CD14-positive monocyte (primary cell): Measurements from ENCODE around the gene CREB5. TPM values are rescaled to one million over a fixed set of nuclear protein-coding genes. Genes with fewer than 3 reads are reported as not detected.

Source experiments
- DNase-seq, 3 donors: peaks; one replicate each; pipeline ENCODE4 v3.0.0-alpha.2; 2011 to 2022
- H2AFZ ChIP-seq: 2 replicates; pipeline ENCODE4 v1.6.0; 2012; ENCODE audit warnings: mild to moderate bottlenecking, low read depth, low read length, inconsistent platforms; ENCODE audit not compliant: insufficient read depth, poor library complexity, severe bottlenecking
- H3K27ac ChIP-seq, 2 donors: 1 replicate in 1 of 2; 2 replicates in 1 of 2; pipeline ENCODE4 v1.5.1; 2012 to 2013; ENCODE audit warnings: low read length in 2 of 2, control low read depth in 1 of 2, inconsistent platforms in 1 of 2, low read depth in 1 of 2, mild to moderate bottlenecking in 1 of 2
- H3K27me3 ChIP-seq, 2 donors: one replicate each; pipeline versions ENCODE4 v1.6.0 to v1.6.1; 2011 to 2013; ENCODE audit warnings: low read length in 2 of 2; ENCODE audit not compliant: control insufficient read depth in 2 of 2, insufficient read depth in 2 of 2
- H3K36me3 ChIP-seq, 2 donors: replicated peaks in 1 of 2; 1 replicate in 1 of 2; 2 replicates in 1 of 2; pipeline versions ENCODE4 v1.5.1 to v1.6.1; 2012 to 2013; ENCODE audit warnings: low read length in 2 of 2, control low read depth in 1 of 2, inconsistent platforms in 1 of 2, mild to moderate bottlenecking in 1 of 2; ENCODE audit not compliant: insufficient read depth in 2 of 2, control insufficient read depth in 1 of 2
- H3K4me1 ChIP-seq, 2 donors: 1 replicate in 1 of 2; 2 replicates in 1 of 2; pipeline versions ENCODE4 v1.5.1 to v1.6.1; 2012 to 2013; ENCODE audit warnings: low read length in 2 of 2, control low read depth in 1 of 2, inconsistent platforms in 1 of 2, mild to moderate bottlenecking in 1 of 2, moderate library complexity in 1 of 2; ENCODE audit not compliant: insufficient read depth in 2 of 2, control insufficient read depth in 1 of 2
- H3K4me2 ChIP-seq: replicated peaks from 2 replicates; pipeline ENCODE3; 2012; ENCODE audit warnings: low read length, moderate library complexity, mild to moderate bottlenecking; ENCODE audit not compliant: poor library complexity, severe bottlenecking; ENCODE audit errors: extremely low read depth
- H3K4me3 ChIP-seq, 3 experiments: fragments of 200-600 bp in 1 of 3; sonication (generic) in 1 of 3; replicated peaks in 1 of 3; 1 replicate in 2 of 3; 2 replicates in 1 of 3; pipeline ENCODE4 v1.5.1; 2011 to 2013; ENCODE audit warnings: low read length in 3 of 3, mild to moderate bottlenecking in 3 of 3, control low read depth in 2 of 3, low read depth in 2 of 3, inconsistent platforms in 1 of 3, moderate library complexity in 1 of 3
- H3K79me2 ChIP-seq: 2 replicates; pipeline ENCODE4 v1.6.0; 2012; ENCODE audit warnings: mild to moderate bottlenecking, control low read depth, inconsistent platforms, low read length, moderate library complexity; ENCODE audit not compliant: insufficient read depth
- H3K9ac ChIP-seq: 2 replicates; pipeline ENCODE4 v1.6.0; 2017; ENCODE audit warnings: low read length, mild to moderate bottlenecking; ENCODE audit not compliant: insufficient read depth, poor library complexity, severe bottlenecking
- H3K9me3 ChIP-seq, 2 donors: replicated peaks in 1 of 2; 1 replicate in 1 of 2; 2 replicates in 1 of 2; pipeline versions ENCODE4 v1.5.1 to v1.6.1; 2012 to 2013; ENCODE audit warnings: low read length in 2 of 2, control low read depth in 1 of 2; ENCODE audit not compliant: control insufficient read depth in 1 of 2, insufficient read depth in 1 of 2
- H4K20me1 ChIP-seq: 2 replicates; pipeline ENCODE4 v1.6.0; 2012; ENCODE audit warnings: mild to moderate bottlenecking, low read length, control low read depth, moderate library complexity; ENCODE audit not compliant: insufficient read depth
- H3K27ac Mint-ChIP-seq, 7 donors: one replicate each; pipeline ENCODE4 v1.8.0; 2020; ENCODE audit warnings: mild to moderate bottlenecking in 7 of 7, mixed read lengths in 7 of 7, moderate library complexity in 6 of 7, inconsistent platforms in 2 of 7
- H3K27me3 Mint-ChIP-seq, 3 donors: one replicate each; pipeline ENCODE4 v1.8.0; 2021 to 2022; ENCODE audit warnings: low read depth in 3 of 3, mild to moderate bottlenecking in 3 of 3, mixed read lengths in 3 of 3, moderate library complexity in 3 of 3, inconsistent platforms in 1 of 3
- H3K36me3 Mint-ChIP-seq, 2 donors: one replicate each; pipeline ENCODE4 v1.8.0; 2020; ENCODE audit warnings: mixed read lengths in 2 of 2, inconsistent platforms in 1 of 2, mild to moderate bottlenecking in 1 of 2
- H3K4me1 Mint-ChIP-seq: one replicate; pipeline ENCODE4 v1.8.0; 2020; ENCODE audit warnings: mild to moderate bottlenecking, mixed read lengths
- H3K4me3 Mint-ChIP-seq, 2 donors: one replicate each; pipeline ENCODE4 v1.8.0; 2020; ENCODE audit warnings: mild to moderate bottlenecking in 2 of 2, mixed read lengths in 2 of 2, moderate library complexity in 1 of 2
- H3K9me3 Mint-ChIP-seq, 7 donors: one replicate each; pipeline ENCODE4 v1.8.0; 2020 to 2022; ENCODE audit warnings: mixed read lengths in 7 of 7, mild to moderate bottlenecking in 6 of 7, moderate library complexity in 6 of 7, inconsistent platforms in 2 of 7
- CTCF ChIP-seq: fragments of 200-600 bp; IDR thresholded peaks from one replicate; pipeline ENCODE4 v1.8.0; 2022; ENCODE audit warnings: antibody characterized with exemption, mild to moderate bottlenecking
- WGBS: methylation state at CpG from one replicate; pipeline ENCODE4 v1.1.5; 2013; ENCODE audit warnings: missing lambda C conversion rate; ENCODE audit not compliant: insufficient coverage; 5-methylcytosine and 5-hydroxymethylcytosine counted together
- intact Hi-C, 2 donors: fragments of 100-400 bp; cut with micrococcal nuclease; formaldehyde crosslinking; loops; one replicate each; pipeline versions ENCODE4 v1.15.0 to v1.15.1; 2023
- polyA plus RNA-seq, 3 donors: library from polyadenylated mRNA; depleted of rRNA in 1 of 3; unstranded in 2 of 3; stranded (reverse) in 1 of 3; fragments of 300-500 nt in 2 of 3; fragments of >200 nt in 1 of 3; fragmentation: Illumina TruSeq in 2 of 3; gene quantifications; 1 replicate in 2 of 3; 2 replicates in 1 of 3; pipeline ENCODE4 v1.2.3, GENCODE V29; 2012 to 2021

CREB5 gene
- polyA plus RNA-seq, 3 donors, result 25.1 to 72.3 (median 44.2) TPM

- peak; percentile 28 to 69 (median 32) for DNase-seq
- peaks cover 26 to 28% of the 10 kb centered on the region in 2 donors for H3K4me1 ChIP-seq
- H3K36me3 ChIP-seq, result no peaks in the 10 kb centered on the region
- H3K4me3 Mint-ChIP-seq, result peak overlapping the region in 1 of 2 donors; percentile 99
- H3K27ac Mint-ChIP-seq, result peak overlapping the region in 3 of 7 donors; percentile 33 to 68 (median 52)
- WGBS, result 29% methylated on average over 1 of the region's 2 CpGs
- H3K27ac ChIP-seq, result no peak overlapping the region
- intact Hi-C loops, result loop anchor here (5.0 to 10.0 kb wide), 2 partner anchors 275 to 277 kb away; no protein-coding TSS in a partner anchor
- H4K20me1 ChIP-seq, result no peaks in the 10 kb centered on the region
- TF ChIP-seq CTCF, result no peak
- H3K4me1 Mint-ChIP-seq, result peaks cover 38% of the 10 kb centered on the region
- no peak overlapping the region for H3K4me2 ChIP-seq
- peaks cover 57 to 82% (median 68%) of the 10 kb centered on the region in 3 donors for H3K27me3 Mint-ChIP-seq
- H3K9ac ChIP-seq, result no peak overlapping the region
- peaks cover 3 to 13% of the 10 kb centered on the region in 2 donors for H3K36me3 Mint-ChIP-seq
- H2AFZ ChIP-seq, result no peak overlapping the region
- H3K9me3 ChIP-seq, result peaks cover 0 to 17% of the 10 kb centered on the region in 2 donors
- H3K4me3 ChIP-seq, result no peak overlapping the region
- peaks cover 49 to 70% of the 10 kb centered on the region in 2 donors for H3K27me3 ChIP-seq
- no peaks in the 10 kb centered on the region for H3K79me2 ChIP-seq
- peaks cover 0 to 27% (median 12%) of the 10 kb centered on the region in 7 donors for H3K9me3 Mint-ChIP-seq
These were observed 4.7 kb upstream of the CREB5 start for GRCh38 chr7:28407651-28408050.

GRCh38 chr7:28408105-28408959, 4.0 kb upstream of the CREB5 start:
- Mint-ChIP-seq H3K36me3 (peaks cover 3 to 13% of the 10 kb centered on the region in 2 donors), H3K9me3 (peaks cover 0 to 27% (median 12%) of the 10 kb centered on the region in 7 donors), H3K27me3 (peaks cover 63 to 87% (median 73%) of the 10 kb centered on the region in 3 donors), H3K27ac (peak overlapping the region in 6 of 7 donors; percentile 49 to 90 (median 82)), H3K4me1 (peaks cover 38% of the 10 kb centered on the region), H3K4me3 (peak overlapping the region; percentile 76 to 99)
- peak in 2 of 3 donors; percentile 6 to 65 for DNase-seq
- H2AFZ ChIP-seq, result peak overlapping the region; percentile 17
- intact Hi-C loops, result loop anchor here (5.0 to 10.0 kb wide), 2 partner anchors 274 to 276 kb away; no protein-coding TSS in a partner anchor
- H3K4me1 ChIP-seq, result peaks cover 26 to 28% of the 10 kb centered on the region in 2 donors
- no peak overlapping the region for H3K27ac ChIP-seq
- no peak for TF ChIP-seq CTCF
- WGBS, result 57% methylated on average over 17 of the region's 27 CpGs
- peak overlapping the region; percentile 92 for H3K4me2 ChIP-seq
- H3K79me2 ChIP-seq, result no peaks in the 10 kb centered on the region
- H3K36me3 ChIP-seq, result no peaks in the 10 kb centered on the region
- H3K9ac ChIP-seq, result no peak overlapping the region
- peak overlapping the region in 1 of 3 experiments; percentile 76 for H3K4me3 ChIP-seq
- H4K20me1 ChIP-seq, result no peaks in the 10 kb centered on the region
- peaks cover 53 to 77% of the 10 kb centered on the region in 2 donors for H3K27me3 ChIP-seq
- H3K9me3 ChIP-seq, result peaks cover 0 to 17% of the 10 kb centered on the region in 2 donors
